ENCODE data around the gene SSR1. TPM values are rescaled to one million over a fixed set of nuclear protein-coding genes. Genes with fewer than 3 reads are reported as not detected.

The SSR1 gene
- total and polyA plus RNA-seq, 4 donors, result 43.6 to 115 (median 79.9) TPM

DNA sequence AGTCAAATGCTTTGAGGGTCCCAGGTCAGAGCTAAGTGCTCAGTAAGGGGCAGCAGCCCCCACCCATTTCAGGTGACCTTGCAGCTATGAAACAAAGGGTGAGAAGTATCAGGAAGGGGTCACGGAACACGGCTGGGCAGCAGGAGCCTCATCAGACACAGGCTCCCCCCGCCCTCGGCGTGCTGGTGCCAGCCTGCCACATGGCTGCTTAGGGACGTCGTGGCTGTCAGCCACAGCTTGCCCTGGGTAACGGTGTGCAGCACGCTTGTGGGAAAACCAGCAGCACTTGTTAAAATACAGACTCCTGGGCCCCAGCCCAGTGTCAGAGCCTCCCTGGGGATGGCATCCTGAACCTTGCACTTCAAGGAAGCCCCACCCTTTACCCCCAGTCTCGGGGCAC lies 39.3 kb downstream of the SSR1 start:
- Histone ChIP-seq H3K4me1 (ENCODE audit: control insufficient read depth in 4 of 4, insufficient read depth in 4 of 4, low read length in 3 of 4) (peaks cover 5 to 19% (median 11%) of the 10 kb centered on the region in 4 donors), H3K36me3 (ENCODE audit: control insufficient read depth in 4 of 4, insufficient read depth in 3 of 4, low read depth in 1 of 4, low read length in 3 of 4) (no peaks in the 10 kb centered on the region), H3K27me3 (ENCODE audit: control insufficient read depth in 4 of 4, insufficient read depth in 4 of 4, low read length in 3 of 4) (no peaks in the 10 kb centered on the region), H3K9ac (ENCODE audit: low read depth in 1 of 2, low read length in 2 of 2) (no peak overlapping the region), H3K4me3 (ENCODE audit: low read depth in 1 of 3, low read length in 3 of 3) (no peak overlapping the region), H3K9me3 (ENCODE audit: control insufficient read depth in 4 of 4, low read length in 3 of 4) (no peaks in the 10 kb centered on the region), H3K27ac (ENCODE audit: low read depth in 1 of 2, low read length in 2 of 2) (no peak overlapping the region)
- WGBS, result 85% methylated on average over 10 of the region's 10 CpGs
- DNase-seq (ENCODE audit: low spot score), result no peak
- no peak for TF ChIP-seq SP1 (IDR thresholded peaks at IDR 0.05)
- TF ChIP-seq FOXA2 (IDR thresholded peaks at IDR 0.05), result no peak
- TF ChIP-seq, protein P1, sequence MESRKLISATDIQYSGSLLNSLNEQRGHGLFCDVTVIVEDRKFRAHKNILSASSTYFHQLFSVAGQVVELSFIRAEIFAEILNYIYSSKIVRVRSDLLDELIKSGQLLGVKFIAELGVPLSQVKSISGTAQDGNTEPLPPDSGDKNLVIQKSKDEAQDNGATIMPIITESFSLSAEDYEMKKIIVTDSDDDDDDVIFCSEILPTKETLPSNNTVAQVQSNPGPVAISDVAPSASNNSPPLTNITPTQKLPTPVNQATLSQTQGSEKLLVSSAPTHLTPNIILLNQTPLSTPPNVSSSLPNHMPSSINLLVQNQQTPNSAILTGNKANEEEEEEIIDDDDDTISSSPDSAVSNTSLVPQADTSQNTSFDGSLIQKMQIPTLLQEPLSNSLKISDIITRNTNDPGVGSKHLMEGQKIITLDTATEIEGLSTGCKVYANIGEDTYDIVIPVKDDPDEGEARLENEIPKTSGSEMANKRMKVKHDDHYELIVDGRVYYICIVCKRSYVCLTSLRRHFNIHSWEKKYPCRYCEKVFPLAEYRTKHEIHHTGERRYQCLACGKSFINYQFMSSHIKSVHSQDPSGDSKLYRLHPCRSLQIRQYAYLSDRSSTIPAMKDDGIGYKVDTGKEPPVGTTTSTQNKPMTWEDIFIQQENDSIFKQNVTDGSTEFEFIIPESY (IDR thresholded peaks at IDR 0.05), result no peak
- no peak for TF ChIP-seq HNF4A (conservative IDR thresholded peaks at IDR 0.05)
- TF ChIP-seq RAD21 (IDR thresholded peaks at IDR 0.05), result no peak
- TF ChIP-seq TAF1 (conservative IDR thresholded peaks at IDR 0.05), result no peak
- TF ChIP-seq RXRA (IDR thresholded peaks at IDR 0.05), result no peak
- TF ChIP-seq HNF4G (IDR thresholded peaks at IDR 0.05), result no peak

GRCh38 chr6:7271205-7271534 lies 41.8 kb downstream of the SSR1 start:
- Histone ChIP-seq H3K4me1 (ENCODE audit: control insufficient read depth in 4 of 4, insufficient read depth in 4 of 4, low read length in 3 of 4) (peaks cover 6 to 21% (median 14%) of the 10 kb centered on the region in 4 donors), H3K9ac (ENCODE audit: low read depth in 1 of 2, low read length in 2 of 2) (no peak overlapping the region), H3K27me3 (ENCODE audit: control insufficient read depth in 4 of 4, insufficient read depth in 4 of 4, low read length in 3 of 4) (no peaks in the 10 kb centered on the region), H3K9me3 (ENCODE audit: control insufficient read depth in 4 of 4, low read length in 3 of 4) (no peaks in the 10 kb centered on the region), H3K27ac (ENCODE audit: low read depth in 1 of 2, low read length in 2 of 2) (peak overlapping the region; percentile 40 to 70), H3K4me3 (ENCODE audit: low read depth in 1 of 3, low read length in 3 of 3) (no peak overlapping the region), H3K36me3 (ENCODE audit: control insufficient read depth in 4 of 4, insufficient read depth in 3 of 4, low read depth in 1 of 4, low read length in 3 of 4) (no peaks in the 10 kb centered on the region)
- no peak for TF ChIP-seq SP1 (IDR thresholded peaks at IDR 0.05)
- no peak for TF ChIP-seq FOXA2 (IDR thresholded peaks at IDR 0.05)
- TF ChIP-seq, protein P1 (IDR thresholded peaks at IDR 0.05), result no peak
- TF ChIP-seq GABPA (IDR thresholded peaks at IDR 0.05 in 1 of 2, conservative IDR thresholded peaks at IDR 0.05 in 1 of 2), result no peak
- TF ChIP-seq RXRA (IDR thresholded peaks at IDR 0.05), result no peak
- TF ChIP-seq EGR1 (IDR thresholded peaks at IDR 0.05; ENCODE audit: low read depth in 2 of 2), result no peak
- no peak for TF ChIP-seq HNF4G (IDR thresholded peaks at IDR 0.05)
- TF ChIP-seq HNF4A (conservative IDR thresholded peaks at IDR 0.05), result no peak
- no peak for TF ChIP-seq YY1 (IDR thresholded peaks at IDR 0.05)
- TF ChIP-seq RAD21 (IDR thresholded peaks at IDR 0.05), result no peak
- TF ChIP-seq JUND (IDR thresholded peaks at IDR 0.05), result no peak
- no peak for TF ChIP-seq CTCF (IDR thresholded peaks at IDR 0.05; ENCODE audit: low read depth, low read length, missing input control)
- TF ChIP-seq MAX (IDR thresholded peaks at IDR 0.05), result no peak
- no peak for DNase-seq (ENCODE audit: low spot score)
- WGBS, result 68% methylated on average over 11 of the region's 11 CpGs

Measured in liver (tissue), 9 donors.